ENCODE measurements around the gene CCDC106.

Gene CCDC106

DNA sequence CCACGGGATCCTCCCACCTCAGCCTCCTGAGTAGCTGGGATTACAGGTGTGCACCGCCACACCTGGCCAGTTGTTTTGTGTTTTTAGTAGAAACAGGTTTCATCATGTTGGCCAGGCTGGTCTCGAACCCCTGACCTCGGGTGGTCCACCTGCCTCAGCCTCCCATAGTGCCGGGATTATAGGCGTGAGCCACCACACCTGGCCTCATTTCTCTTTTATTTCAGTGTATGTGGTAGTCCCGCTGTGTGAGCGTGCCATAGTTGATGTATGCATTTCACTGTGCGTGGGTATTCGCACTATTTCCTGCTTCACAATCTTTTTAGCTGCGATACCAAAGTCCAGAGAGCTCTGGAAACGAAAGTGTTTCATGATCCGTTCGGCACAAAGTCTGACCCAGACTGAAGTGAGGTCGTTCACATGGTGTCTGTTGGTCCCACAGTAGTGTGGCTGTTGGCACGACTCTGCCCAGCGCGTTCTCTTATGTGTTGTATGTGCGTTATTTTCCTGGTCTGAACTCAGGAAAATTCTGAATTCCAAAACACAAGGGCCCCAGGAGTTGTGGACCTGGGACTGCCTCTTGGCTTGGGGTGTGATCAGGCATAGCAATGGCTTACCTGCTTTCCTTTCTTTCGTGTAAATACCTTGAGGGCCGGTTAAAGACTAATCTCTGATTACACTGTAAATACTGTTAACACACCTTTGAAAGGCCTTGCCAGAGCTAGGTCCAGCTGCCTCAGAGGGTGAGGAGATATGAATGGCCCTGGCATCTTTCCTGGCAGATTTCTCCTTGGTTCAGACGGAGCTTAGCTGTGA is 35.6 kb downstream of the CCDC106 start:
- DNase-seq (ENCODE audit: low read depth): no peak

DNA sequence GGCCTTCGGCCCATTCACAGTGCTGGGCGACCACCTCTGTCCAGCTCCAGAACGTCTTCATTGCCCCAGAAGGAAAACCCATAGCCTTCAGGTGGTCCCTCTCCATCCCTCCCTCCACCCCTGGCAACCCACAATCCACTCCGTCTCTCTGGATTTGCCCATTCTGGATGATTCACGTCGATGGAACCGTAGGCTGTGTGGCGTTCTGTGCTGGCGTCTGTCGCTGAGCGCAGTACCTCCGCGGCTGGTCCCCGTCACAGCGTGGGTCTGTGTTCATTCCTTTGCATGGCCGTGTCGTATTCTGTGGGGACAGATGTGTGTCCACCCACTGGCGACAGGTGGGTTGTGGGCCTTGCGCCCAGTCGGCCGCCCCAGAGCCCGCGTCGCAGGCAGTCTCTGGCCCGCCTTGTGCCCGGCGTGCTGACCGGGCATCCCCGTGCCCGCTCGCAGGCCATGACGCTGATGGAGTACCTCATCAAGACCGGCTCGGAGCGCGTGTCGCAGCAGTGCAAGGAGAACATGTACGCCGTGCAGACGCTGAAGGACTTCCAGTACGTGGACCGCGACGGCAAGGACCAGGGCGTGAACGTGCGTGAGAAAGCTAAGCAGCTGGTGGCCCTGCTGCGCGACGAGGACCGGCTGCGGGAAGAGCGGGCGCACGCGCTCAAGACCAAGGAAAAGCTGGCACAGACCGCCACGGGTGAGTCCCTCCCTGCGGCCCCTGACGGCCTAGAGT is 37.1 kb downstream of the CCDC106 start:
- DNase-seq (ENCODE audit: low read depth): no peak

DNA sequence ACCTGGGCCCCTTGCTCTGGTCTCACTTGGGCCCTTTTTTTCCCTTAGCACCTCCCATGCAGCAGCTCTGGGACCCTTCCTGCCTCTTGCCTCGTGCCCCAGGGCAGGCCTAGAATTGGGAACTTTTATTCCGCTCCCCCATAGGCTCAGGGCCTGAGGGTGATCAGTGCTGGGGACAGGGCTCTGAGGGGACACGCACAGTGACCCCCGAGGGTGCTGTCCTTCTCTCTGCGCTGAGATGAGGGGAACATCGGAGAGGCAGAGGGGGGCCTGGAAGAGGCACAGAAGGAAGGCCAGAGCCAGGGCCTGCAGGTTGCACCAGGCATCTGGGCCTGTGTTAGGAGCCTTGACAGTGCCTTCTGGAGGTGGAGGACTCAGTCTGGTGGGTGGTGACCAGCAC is 37.8 kb downstream of the CCDC106 start:
- DNase-seq (ENCODE audit: low read depth): no peak

DNA sequence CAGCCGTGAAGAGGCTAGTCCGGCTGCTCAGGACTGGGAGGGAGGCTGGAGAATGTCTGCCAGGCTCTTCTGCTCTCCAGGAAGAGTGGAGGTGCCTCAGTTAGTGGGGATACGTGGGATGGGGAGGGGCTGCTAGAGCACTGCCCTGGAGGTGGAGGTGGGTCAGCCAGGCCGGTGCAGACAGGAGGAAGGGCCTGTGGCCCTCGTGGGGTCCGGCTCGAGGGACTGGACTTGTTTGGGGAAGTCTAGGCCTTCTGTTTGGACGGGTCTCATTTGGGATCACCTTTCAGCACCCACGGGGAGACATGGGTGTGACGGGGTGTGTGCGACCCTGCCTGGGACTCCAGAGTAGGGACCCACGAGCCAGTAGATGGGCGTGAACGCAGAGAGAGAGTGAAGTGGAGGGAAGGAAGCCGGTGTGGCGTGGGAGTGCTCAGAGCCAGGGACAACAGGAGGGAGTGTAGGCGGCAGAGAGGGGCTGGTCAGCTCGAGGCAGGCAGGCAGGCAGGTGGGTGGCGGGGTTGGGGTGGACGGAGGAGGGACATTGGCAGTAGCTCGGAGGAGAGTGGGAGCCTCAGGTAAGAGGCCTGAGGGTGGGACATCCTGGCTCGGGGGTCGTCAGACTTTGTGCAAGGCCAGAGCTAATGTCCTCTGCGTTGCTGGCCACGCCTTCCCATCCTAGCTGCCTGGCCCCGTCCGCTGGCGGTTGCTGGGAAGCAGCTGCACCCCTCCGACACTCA is 38.5 kb downstream of the CCDC106 start:
- no peak for DNase-seq (ENCODE audit: low read depth)

DNA sequence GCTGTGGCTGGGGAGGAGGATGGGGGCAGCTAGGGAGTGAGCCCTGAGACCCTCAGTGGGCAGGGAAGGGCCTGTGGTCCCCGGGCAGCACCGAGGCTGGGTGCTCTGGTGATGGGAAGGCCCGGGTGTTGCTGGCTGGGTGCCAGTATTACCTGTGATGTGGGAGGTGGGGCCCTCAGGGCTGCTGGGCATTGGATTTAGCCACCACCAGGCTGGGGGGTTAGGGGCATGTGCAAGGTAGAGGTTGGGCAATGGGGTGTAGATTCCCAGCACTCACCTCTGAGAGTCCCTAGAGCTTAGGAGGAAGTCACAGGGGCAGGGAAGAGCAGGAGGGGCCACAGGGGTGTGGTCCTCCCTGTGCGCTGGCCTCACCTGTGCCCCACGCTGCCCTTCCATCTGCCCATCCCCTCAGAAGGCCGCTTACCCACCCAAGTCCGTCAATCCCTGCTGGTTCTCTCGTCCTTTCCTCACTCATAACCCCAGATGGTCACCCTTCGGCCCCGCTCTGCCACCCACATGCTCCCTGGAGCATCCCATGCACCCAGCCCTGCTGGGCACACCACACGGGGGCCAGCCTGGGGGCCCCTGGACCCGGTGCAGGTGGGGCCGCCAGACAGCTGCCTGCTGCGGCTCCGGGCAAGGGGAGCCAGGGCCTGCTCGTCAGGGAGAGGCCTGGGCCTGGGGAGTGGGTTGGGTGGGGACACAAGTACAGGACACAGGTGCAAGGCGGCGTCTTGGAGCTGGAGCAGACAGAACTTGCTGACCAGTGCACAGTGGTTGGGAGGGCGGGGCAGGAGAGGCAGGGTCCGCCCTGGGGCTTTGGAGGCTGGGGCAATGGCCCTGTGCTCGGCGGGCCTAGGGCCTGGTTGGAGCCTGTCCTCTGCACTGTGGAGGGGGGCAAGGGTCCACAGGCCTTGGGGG is 39.5 kb downstream of the CCDC106 start:
- no peak for DNase-seq (ENCODE audit: low read depth)

DNA sequence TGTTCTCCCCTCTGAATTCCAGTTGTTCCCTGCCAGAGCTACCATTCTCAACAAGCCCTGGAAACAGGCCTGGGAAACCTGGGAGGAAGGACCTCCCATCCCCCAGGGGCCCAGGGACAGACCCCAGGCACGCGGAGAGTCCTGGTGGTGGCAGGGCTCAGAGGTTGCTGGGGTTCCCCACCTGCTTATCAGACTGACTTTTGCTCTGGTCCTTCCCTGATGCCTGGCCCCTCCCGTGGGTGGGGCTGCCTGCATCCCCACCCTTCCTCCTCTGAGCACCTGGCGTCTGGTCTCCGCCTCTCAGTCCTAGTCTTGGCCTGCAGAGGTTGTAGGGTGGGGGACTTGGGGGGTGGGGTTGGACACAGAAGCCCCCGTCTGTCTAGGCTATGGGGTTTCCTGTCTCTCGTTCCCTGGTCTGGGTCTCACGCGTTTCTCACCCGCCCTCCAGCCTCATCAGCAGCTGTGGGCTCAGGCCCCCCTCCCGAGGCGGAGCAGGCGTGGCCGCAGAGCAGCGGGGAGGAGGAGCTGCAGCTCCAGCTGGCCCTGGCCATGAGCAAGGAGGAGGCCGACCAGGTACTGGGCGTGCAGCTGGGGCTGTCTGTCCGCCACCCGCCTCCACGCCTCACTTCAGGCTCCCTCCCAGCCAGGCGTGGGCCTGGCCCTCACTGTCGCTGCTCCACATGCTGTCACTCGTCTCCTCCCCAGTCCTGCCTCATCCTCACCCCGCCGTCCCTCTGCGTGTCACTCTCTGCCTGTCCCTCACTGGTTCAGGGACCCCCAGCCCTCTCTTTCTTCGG is 40.6 kb downstream of the CCDC106 start:
- DNase-seq (ENCODE audit: low read depth): no peak

DNA sequence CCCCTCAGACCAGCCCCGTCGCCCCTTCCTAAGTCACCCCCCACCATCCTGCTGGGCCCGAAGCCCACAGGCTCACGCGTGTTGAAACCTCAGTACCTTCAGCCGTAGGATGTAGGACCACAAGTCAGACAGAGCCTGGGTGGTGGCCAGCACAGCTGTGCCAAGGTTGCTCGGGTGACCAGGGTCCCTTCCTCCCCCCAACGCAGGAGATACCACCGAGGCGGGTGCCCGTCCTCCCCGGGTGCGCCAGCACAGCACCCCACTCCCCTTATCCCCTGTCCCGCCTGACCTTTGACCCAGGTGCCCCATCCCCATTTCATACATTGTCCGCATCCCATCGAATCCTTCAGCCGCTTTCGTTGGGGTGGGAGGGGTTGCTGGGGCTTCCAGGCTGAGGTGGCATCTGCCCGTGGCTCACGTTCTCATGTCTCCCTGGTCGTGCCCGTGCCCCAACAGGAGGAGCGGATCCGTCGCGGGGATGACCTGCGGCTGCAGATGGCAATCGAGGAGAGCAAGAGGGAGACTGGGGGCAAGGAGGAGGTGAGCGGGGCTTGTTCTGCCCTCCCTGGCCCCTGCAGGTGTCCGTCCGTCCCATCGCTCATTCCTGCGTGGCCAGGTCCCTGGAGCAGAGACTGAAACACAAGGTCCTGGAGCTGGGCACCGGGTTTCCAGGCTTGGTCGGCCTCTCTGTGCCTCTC is 41.5 kb downstream of the CCDC106 start:
- no peak for DNase-seq (ENCODE audit: low read depth)

DNA sequence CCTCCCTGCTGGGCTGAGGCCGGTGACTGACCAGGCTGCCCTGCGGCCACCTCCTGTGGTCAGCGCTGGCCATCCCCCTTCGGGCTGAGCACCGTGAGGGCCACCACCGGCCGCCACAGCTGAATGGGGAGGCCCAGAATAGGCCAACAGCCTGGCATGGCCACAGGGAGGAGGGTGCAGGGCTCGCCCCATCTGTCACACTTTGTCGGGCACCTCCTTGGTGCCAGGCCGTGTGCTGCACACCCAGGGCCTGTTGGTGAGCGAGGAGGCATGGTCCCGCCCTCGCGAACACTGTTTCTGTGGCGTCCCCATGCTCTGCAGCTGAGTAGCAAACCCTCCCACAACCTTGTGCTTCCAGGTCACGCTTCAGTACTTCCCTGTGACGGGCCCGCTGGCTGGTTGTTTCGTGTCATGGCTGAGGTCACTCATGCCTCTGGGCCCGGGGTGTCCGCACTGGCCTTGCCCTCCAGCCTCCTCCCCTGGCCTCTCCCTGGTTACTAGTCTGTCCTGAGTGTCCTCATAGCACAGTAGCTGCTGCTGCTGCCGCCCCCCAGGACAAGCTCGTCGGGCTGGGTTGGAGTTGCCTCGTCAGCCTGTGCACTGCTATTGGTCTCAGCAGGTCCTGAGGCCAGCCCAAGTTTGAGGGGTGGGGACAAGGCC is 42.2 kb downstream of the CCDC106 start:
- no peak for DNase-seq (ENCODE audit: low read depth)

DNA sequence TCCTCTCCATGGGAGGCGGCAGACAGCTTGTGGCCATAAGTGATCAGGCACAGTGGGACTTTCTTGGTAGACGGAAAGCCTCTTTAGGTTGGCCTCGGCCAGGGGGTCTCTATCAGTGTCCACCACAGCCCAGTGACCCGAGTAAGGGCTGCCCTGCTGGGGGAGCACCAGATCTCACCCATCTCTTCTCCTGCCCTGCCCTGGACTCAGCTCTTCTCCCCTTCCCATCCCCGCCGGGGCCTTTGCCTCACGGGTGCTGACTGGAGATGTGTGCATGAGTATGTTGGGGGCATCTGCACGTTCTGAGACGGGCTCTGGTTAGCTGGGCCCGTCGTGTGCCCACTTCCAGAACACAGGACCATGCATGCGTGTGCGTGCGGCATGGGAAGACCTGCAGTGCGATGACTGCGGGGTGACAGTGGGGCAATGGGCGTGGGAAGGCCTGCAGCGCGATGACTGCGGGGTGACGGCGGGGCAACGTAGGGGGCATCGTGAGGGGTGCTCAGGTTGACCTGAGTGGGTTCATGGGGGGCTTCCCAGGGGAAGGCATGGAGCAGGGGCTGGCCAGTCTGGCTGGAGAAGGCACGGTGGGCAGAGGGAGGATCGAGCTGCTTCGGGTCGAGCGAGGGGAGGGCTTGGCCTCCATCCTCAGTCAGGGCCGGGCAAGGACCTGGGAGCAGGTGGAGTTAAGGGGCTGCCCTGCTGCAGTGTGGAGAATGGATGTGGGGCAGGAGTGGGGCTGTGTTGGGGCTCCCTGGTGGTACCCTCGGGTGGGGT is 42.9 kb downstream of the CCDC106 start:
- no peak for DNase-seq (ENCODE audit: low read depth)

DNA sequence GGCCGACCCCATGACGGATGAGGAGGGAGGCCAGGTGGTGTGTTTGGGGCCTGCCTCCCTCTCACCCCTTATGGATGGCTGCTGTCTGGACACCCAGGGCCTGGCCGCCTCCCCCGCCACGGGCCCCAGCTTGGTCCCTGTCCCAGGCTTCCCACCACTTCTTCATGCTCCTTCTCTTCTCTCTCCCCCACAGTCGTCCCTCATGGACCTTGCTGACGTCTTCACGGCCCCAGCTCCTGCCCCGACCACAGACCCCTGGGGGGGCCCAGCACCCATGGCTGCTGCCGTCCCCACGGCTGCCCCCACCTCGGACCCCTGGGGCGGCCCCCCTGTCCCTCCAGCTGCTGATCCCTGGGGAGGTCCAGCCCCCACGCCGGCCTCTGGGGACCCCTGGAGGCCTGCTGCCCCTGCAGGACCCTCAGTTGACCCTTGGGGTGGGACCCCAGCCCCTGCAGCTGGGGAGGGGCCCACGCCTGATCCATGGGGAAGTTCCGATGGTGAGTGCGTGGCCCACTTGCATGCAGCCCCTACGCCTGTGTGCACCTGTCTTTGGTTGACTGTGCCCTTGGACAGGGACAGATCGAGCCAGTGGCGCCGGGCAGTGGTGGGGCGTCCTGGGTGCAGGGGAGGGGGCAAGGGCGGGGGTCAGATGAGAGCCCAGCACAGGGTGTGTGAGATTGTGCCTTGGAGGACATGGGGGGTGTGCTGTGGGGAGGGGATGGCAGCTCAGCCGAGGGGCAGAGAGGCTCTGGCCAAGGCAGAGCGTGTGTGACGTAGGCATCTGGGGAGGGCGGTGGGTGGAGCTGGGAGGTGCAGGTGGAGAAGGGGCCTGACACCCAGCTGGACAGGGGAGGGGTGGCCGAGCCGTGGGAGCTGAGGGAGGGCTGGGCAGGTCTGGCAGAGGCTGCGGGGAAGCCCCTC is 43.8 kb downstream of the CCDC106 start:
- no peak for DNase-seq (ENCODE audit: low read depth)

DNA sequence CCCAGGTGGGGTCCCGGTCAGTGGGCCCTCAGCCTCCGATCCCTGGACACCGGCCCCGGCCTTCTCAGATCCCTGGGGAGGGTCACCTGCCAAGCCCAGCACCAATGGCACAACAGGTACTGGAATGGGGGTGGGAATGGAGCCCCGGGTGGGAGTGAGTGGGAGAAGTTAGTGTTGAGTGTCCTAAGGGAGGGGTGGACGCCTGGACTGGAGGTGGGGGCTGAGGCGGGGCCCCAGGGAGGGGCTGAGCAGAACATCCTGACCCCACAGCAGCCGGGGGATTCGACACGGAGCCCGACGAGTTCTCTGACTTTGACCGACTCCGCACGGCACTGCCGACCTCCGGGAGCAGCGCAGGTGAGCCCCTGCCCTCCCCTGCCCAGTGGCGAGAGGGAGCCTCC is 44.7 kb downstream of the CCDC106 start:
- no peak for DNase-seq (ENCODE audit: low read depth)

DNA sequence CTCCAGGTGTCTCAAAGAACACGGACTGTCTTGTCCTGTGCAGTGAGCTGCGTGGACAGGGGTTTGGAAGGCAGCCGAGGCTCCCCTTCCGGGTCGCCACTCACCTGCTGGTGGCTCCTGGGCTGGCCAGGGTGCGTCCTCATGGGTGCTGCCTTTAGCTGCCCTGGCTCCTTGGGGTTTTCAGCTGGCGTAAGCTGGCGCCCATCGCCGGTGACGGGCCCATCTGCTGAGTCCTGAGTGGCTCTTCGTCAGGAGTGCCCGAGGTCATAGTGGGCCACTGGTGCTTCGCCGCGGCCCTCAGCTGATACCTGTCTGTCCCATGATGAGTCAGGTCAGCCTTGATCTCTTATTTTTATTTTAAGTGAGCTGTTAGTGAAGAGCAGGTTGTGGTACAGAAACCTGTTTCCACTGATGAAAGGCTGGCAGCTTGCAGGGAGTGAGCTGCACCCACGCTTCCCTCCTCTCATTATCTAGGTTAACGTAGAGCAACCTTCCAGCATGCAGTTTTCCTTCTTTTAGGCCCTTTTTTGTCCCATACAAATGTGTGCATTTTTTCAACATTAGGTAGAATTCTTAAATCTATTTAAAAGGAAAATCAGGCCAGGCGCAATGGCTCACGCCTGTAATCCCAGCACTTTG is 45.4 kb downstream of the CCDC106 start:
- no peak for DNase-seq (ENCODE audit: low read depth)

DNA sequence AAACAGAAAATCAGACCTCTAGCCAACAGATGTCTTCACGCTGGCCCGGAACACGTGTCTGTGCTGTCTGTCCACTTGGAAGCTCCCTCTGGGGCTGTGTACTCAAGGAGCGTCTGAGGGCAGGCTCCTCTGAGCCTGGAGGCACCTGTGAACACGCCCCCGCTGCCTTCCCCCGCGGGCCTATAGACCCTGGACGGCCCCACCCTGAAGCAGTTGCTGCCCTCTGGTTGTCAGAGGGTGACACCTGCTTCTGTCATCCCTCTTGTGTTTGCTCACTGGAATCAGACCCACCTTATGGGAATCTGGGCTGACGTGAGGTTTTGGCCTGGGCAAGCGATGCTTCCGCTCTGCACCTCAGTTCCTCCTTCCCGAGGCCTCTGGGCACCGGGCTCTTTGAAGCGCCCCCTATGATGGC is 46.2 kb downstream of the CCDC106 start:
- DNase-seq (ENCODE audit: low read depth): no peak

DNA sequence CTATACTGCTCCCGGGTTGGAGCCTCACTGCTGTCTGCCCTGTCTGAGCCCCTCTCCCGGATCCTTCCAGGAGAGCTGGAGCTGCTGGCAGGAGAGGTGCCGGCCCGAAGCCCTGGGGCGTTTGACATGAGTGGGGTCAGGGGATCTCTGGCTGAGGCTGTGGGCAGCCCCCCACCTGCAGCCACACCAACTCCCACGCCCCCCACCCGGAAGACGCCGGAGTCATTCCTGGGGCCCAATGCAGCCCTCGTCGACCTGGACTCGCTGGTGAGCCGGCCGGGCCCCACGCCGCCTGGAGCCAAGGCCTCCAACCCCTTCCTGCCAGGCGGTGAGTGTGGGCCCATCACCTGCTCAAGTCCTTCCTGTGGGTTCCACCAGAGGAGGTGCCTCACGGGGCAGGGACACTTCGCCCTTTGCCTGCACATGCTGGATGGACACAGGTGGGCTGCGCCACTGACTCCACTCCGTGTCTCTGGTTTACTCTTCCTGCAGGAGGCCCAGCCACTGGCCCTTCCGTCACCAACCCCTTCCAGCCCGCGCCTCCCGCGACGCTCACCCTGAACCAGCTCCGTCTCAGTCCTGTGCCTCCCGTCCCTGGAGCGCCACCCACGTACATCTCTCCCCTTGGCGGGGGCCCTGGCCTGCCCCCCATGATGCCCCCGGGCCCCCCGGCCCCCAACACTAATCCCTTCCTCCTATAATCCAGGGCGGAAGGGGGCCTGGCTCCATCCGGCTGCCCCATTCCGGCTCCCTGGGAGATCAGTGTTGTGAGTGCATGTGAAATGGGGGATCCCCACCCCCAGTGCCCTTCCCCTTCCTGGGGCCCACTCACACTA is 46.9 kb downstream of the CCDC106 start:
- DNase-seq (ENCODE audit: low read depth): no peak

DNA sequence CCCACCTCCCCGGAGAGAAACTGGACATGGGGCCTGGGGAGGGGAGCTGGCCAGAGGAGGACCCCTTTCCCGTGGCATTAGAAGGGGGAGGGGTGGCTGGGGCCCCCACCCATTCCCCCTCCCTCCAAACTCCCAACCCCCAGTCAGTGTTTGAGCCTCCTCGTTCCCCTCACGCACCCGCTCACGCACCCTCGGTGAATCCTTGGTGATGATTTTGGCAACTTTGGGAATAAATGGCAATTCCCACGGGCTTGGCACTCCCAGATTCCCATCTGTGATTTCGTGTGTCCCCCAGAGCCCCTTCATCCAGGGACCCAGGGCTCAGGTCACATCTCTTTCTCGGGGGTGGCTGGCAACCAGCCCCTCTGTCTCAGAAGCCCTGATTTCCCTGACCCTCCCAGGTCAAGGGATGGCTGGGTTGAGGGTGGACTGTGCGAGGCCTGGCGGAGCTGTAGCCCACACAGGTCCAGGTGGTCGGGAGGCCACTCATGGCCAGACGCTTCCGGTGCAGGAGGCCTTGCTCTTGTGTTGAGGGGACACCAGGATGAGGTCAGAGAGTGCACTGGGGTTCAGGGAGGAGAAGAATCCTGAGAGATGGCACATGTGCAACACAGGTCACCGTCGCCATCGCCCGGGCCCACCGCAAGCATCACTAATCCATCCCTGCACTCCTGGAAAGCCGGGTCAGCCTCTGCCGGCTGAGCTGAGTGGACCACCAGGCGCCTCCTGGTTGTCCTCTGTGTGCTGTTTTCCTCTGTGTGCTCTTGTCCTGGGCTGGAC is 47.7 kb downstream of the CCDC106 start:
- no peak for DNase-seq (ENCODE audit: low read depth)
